Memory B cell (primary cell): ENCODE results near the gene SLC6A17.

Source experiments
- ATAC-seq: fragments of 150-1000 bp; cut with Tn5 transposase; 2 replicates; pipeline ENCODE4 v1.10.0; 2021; ENCODE audit warnings: low read depth, mild to moderate bottlenecking, moderate library complexity
- DNase-seq, 2 donors: peaks; one replicate each; pipeline ENCODE4 v3.0.0; 2022; ENCODE audit warnings: low spot score in 2 of 2
- H3K27ac Mint-ChIP-seq: one replicate; pipeline ENCODE4 v1.8.0; 2022; ENCODE audit warnings: mild to moderate bottlenecking, moderate library complexity, mixed read lengths
- H3K27me3 Mint-ChIP-seq: one replicate; pipeline ENCODE4 v1.8.0; 2022; ENCODE audit warnings: mixed read lengths
- H3K36me3 Mint-ChIP-seq: one replicate; pipeline ENCODE4 v1.8.0; 2022; ENCODE audit warnings: mild to moderate bottlenecking, mixed read lengths
- H3K4me1 Mint-ChIP-seq: one replicate; pipeline ENCODE4 v1.8.0; 2022; ENCODE audit warnings: mixed read lengths
- H3K4me3 Mint-ChIP-seq: one replicate; pipeline ENCODE4 v1.8.0; 2022; ENCODE audit warnings: mild to moderate bottlenecking, moderate library complexity, mixed read lengths
- H3K9me3 Mint-ChIP-seq: one replicate; pipeline ENCODE4 v1.8.0; 2022; ENCODE audit warnings: mixed read lengths

Gene SLC6A17

GRCh38 chr1:110150330-110151174 is at the start of gene SLC6A17:
Gene SLC6A17 (plus strand): TSS chr1:110150494. CDS start chr1:110166930, 16,436 bp downstream.
- no peak within 1 kb of the TSS for H3K27ac Mint-ChIP-seq
- H3K4me1 Mint-ChIP-seq, result peaks cover 3% of the 10 kb centered on the region
- DNase-seq (no peak), ATAC-seq (peak; percentile 78)
- H3K9me3 Mint-ChIP-seq, result no peaks in the 10 kb centered on the region
- peak within 1 kb of the TSS; percentile 27 for H3K4me3 Mint-ChIP-seq
- no peaks in the 10 kb centered on the region for H3K36me3 Mint-ChIP-seq
- H3K27me3 Mint-ChIP-seq, result peaks cover 19% of the 10 kb centered on the region

- Mint-ChIP-seq H3K27ac (no peak overlapping the region), H3K36me3 (no peaks in the 10 kb centered on the region), H3K27me3 (peaks cover 8% of the 10 kb centered on the region), H3K4me3 (no peak overlapping the region), H3K4me1 (peaks cover 4% of the 10 kb centered on the region), H3K9me3 (no peaks in the 10 kb centered on the region)
- DNase-seq, result no peak
- ATAC-seq, result peak; percentile 29
Observed at GRCh38 chr1:110102081-110102480, 48.2 kb upstream of the SLC6A17 start.

GRCh38 chr1:110106013-110106941 is 44.0 kb upstream of the SLC6A17 start:
- Mint-ChIP-seq H3K4me1 (peaks cover 4% of the 10 kb centered on the region), H3K4me3 (no peak overlapping the region), H3K9me3 (no peaks in the 10 kb centered on the region), H3K27ac (no peak overlapping the region), H3K27me3 (peaks cover 16% of the 10 kb centered on the region), H3K36me3 (no peaks in the 10 kb centered on the region)
- DNase-seq (peak; percentile 53 to 66), ATAC-seq (peak; percentile 88)

GRCh38 chr1:110107867-110108469 is 42.3 kb upstream of the SLC6A17 start:
- Mint-ChIP-seq H3K27ac (no peak overlapping the region), H3K36me3 (no peaks in the 10 kb centered on the region), H3K4me3 (no peak overlapping the region), H3K27me3 (peaks cover 16% of the 10 kb centered on the region), H3K4me1 (no peaks in the 10 kb centered on the region), H3K9me3 (no peaks in the 10 kb centered on the region)
- DNase-seq, result no peak
- no peak for ATAC-seq

- Mint-ChIP-seq H3K27me3 (peaks cover 25% of the 10 kb centered on the region), H3K36me3 (no peaks in the 10 kb centered on the region), H3K4me3 (no peak overlapping the region)
Observed at GRCh38 chr1:110111081-110111480, 39.2 kb upstream of the SLC6A17 start.

GRCh38 chr1:110112143-110112542 is 38.2 kb upstream of the SLC6A17 start, which contains the start of gene UBL4B:
Gene UBL4B (plus strand): TSS chr1:110112443. CDS start chr1:110112535, 92 bp downstream.
- no peak within 1 kb of the TSS for H3K4me3 Mint-ChIP-seq
- no peaks in the 10 kb centered on the region for H3K36me3 Mint-ChIP-seq
- no peaks in the 10 kb centered on the region for H3K4me1 Mint-ChIP-seq
- ATAC-seq (no peak), DNase-seq (no peak)
- H3K27ac Mint-ChIP-seq, result no peak within 1 kb of the TSS
- peaks cover 32% of the 10 kb centered on the region for H3K27me3 Mint-ChIP-seq
- H3K9me3 Mint-ChIP-seq, result no peaks in the 10 kb centered on the region

More at GRCh38 chr1:110111081-110111480, 39.2 kb upstream of the SLC6A17 start:
- H3K4me1 Mint-ChIP-seq, result no peaks in the 10 kb centered on the region
- DNase-seq (no peak), ATAC-seq (no peak)
- no peak overlapping the region for H3K27ac Mint-ChIP-seq
- no peaks in the 10 kb centered on the region for H3K9me3 Mint-ChIP-seq

GRCh38 chr1:110112656-110113055 is 37.6 kb upstream of the SLC6A17 start:
- peaks cover 33% of the 10 kb centered on the region for H3K27me3 Mint-ChIP-seq

GRCh38 chr1:110113551-110113950 is 36.7 kb upstream of the SLC6A17 start:
- H3K4me1 Mint-ChIP-seq, result no peaks in the 10 kb centered on the region
- H3K27me3 Mint-ChIP-seq, result peaks cover 30% of the 10 kb centered on the region
- ATAC-seq (no peak), DNase-seq (no peak)
- H3K4me3 Mint-ChIP-seq, result no peak overlapping the region
- no peaks in the 10 kb centered on the region for H3K36me3 Mint-ChIP-seq
- H3K27ac Mint-ChIP-seq, result no peak overlapping the region
- no peaks in the 10 kb centered on the region for H3K9me3 Mint-ChIP-seq

More at GRCh38 chr1:110112656-110113055, 37.6 kb upstream of the SLC6A17 start:
- H3K27ac Mint-ChIP-seq, result no peak overlapping the region
- H3K9me3 Mint-ChIP-seq, result no peaks in the 10 kb centered on the region
- ATAC-seq, result no peak
- no peak for DNase-seq
- no peaks in the 10 kb centered on the region for H3K4me1 Mint-ChIP-seq
- H3K4me3 Mint-ChIP-seq, result no peak overlapping the region
- no peaks in the 10 kb centered on the region for H3K36me3 Mint-ChIP-seq

- DNase-seq (no peak), ATAC-seq (no peak)
- H3K9me3 Mint-ChIP-seq, result no peaks in the 10 kb centered on the region
- no peaks in the 10 kb centered on the region for H3K36me3 Mint-ChIP-seq
- no peak overlapping the region for H3K27ac Mint-ChIP-seq
- H3K27me3 Mint-ChIP-seq, result peaks cover 28% of the 10 kb centered on the region
- H3K4me3 Mint-ChIP-seq, result no peak overlapping the region
- H3K4me1 Mint-ChIP-seq, result no peaks in the 10 kb centered on the region
Observed at GRCh38 chr1:110114173-110114572, 36.1 kb upstream of the SLC6A17 start.

GRCh38 chr1:110114784-110115183 is 35.5 kb upstream of the SLC6A17 start:
- H3K36me3 Mint-ChIP-seq, result no peaks in the 10 kb centered on the region
- ATAC-seq (no peak), DNase-seq (no peak)
- H3K27ac Mint-ChIP-seq, result no peak overlapping the region
- H3K4me3 Mint-ChIP-seq, result no peak overlapping the region
- peaks cover 23% of the 10 kb centered on the region for H3K27me3 Mint-ChIP-seq
- no peaks in the 10 kb centered on the region for H3K9me3 Mint-ChIP-seq
- no peaks in the 10 kb centered on the region for H3K4me1 Mint-ChIP-seq

GRCh38 chr1:110118636-110119396 is 31.5 kb upstream of the SLC6A17 start:
- H3K36me3 Mint-ChIP-seq, result peaks cover 2% of the 10 kb centered on the region
- H3K4me1 Mint-ChIP-seq, result peaks cover 3% of the 10 kb centered on the region
- peaks cover 18% of the 10 kb centered on the region for H3K27me3 Mint-ChIP-seq
- no peak overlapping the region for H3K4me3 Mint-ChIP-seq
- no peak for DNase-seq
- peaks cover 9% of the 10 kb centered on the region for H3K9me3 Mint-ChIP-seq
- ATAC-seq, result no peak
- no peak overlapping the region for H3K27ac Mint-ChIP-seq

- Mint-ChIP-seq H3K4me1 (peaks cover 3% of the 10 kb centered on the region), H3K27ac (no peak overlapping the region)
- DNase-seq, result no peak
Observed at GRCh38 chr1:110119843-110120242, 30.5 kb upstream of the SLC6A17 start.

GRCh38 chr1:110120960-110121561 is 29.2 kb upstream of the SLC6A17 start:
- H3K27ac Mint-ChIP-seq, result peak overlapping the region; percentile 82
- no peak overlapping the region for H3K4me3 Mint-ChIP-seq

More at GRCh38 chr1:110119843-110120242, 30.5 kb upstream of the SLC6A17 start:
- Mint-ChIP-seq H3K27me3 (peaks cover 15% of the 10 kb centered on the region), H3K9me3 (peaks cover 13% of the 10 kb centered on the region), H3K4me3 (no peak overlapping the region), H3K36me3 (peaks cover 2% of the 10 kb centered on the region)
- ATAC-seq, result no peak

More at GRCh38 chr1:110120960-110121561, 29.2 kb upstream of the SLC6A17 start:
- DNase-seq, result no peak
- Mint-ChIP-seq H3K4me1 (peaks cover 3% of the 10 kb centered on the region), H3K36me3 (peaks cover 2% of the 10 kb centered on the region), H3K27me3 (peaks cover 18% of the 10 kb centered on the region), H3K9me3 (peaks cover 16% of the 10 kb centered on the region)
- no peak for ATAC-seq
